Neural cell (in vitro differentiated cells): ENCODE results near the gene KCNA3. TPM values are rescaled to one million over a fixed set of nuclear protein-coding genes. Genes with fewer than 3 reads are reported as not detected.

Experiments used
- H2AFZ ChIP-seq: fragments of 200-600, 300-800 bp; sonication (generic), shearing (Covaris generic); 2 replicates; pipeline ENCODE4 v1.6.0; 2014; ENCODE audit warnings: low read depth, mild to moderate bottlenecking, antibody characterized with exemption, low read length, moderate library complexity
- H3F3A ChIP-seq: fragments of 200-600 bp; shearing (Covaris generic); 2 replicates; pipeline ENCODE4 v1.6.1; 2016; ENCODE audit warnings: mild to moderate bottlenecking, moderate library complexity, mixed read lengths, antibody characterized with exemption, low read length; ENCODE audit not compliant: insufficient read depth, poor library complexity, severe bottlenecking
- H3K27ac ChIP-seq: fragments of 200-600, 300-800 bp; sonication (generic), shearing (Covaris generic); 2 replicates; pipeline ENCODE4 v1.5.1; 2014; ENCODE audit warnings: mild to moderate bottlenecking, low read length, moderate library complexity
- H3K27me3 ChIP-seq: fragments of 300-800, 200-600 bp; sonication (generic), shearing (Covaris generic); 2 replicates; pipeline ENCODE4 v1.6.0; 2014; ENCODE audit warnings: mild to moderate bottlenecking, low read depth, low read length, moderate library complexity; ENCODE audit not compliant: insufficient read depth
- H3K36me3 ChIP-seq: fragments of 300-800, 200-600 bp; sonication (generic), shearing (Covaris generic); 2 replicates; pipeline ENCODE4 v1.5.1; 2014; ENCODE audit warnings: mild to moderate bottlenecking, antibody characterized with exemption, low read length, moderate library complexity; ENCODE audit not compliant: insufficient read depth
- H3K4me2 ChIP-seq: fragments of 300-800, 200-600 bp; sonication (generic), shearing (Covaris generic); 2 replicates; pipeline ENCODE4 v1.6.0; 2014; ENCODE audit warnings: mild to moderate bottlenecking, low read length
- H3K4me3 ChIP-seq: fragments of 300-800, 200-600 bp; sonication (generic), shearing (Covaris generic); 2 replicates; pipeline ENCODE4 v1.5.1; 2014; ENCODE audit warnings: mild to moderate bottlenecking, low read length, moderate library complexity
- H3K79me2 ChIP-seq: fragments of 200-600 bp; shearing (Covaris generic); replicated peaks from 2 replicates; pipeline ENCODE4 v1.6.0; 2014; ENCODE audit warnings: mild to moderate bottlenecking, low read length, moderate library complexity; ENCODE audit not compliant: insufficient read depth
- H3K9ac ChIP-seq: fragments of 300-800, 200-600 bp; sonication (generic), shearing (Covaris generic); 2 replicates; pipeline ENCODE4 v1.6.1; 2016; ENCODE audit warnings: mild to moderate bottlenecking, low read length, mixed read lengths
- H3K9me2 ChIP-seq: fragments of 200-600 bp; shearing (Covaris generic); 2 replicates; pipeline ENCODE4 v1.6.1; 2016; ENCODE audit warnings: mild to moderate bottlenecking, low read length, mixed read lengths; ENCODE audit not compliant: insufficient read depth
- H3K9me3 ChIP-seq: fragments of 200-600, 300-800 bp; sonication (generic), shearing (Covaris generic); 2 replicates; pipeline ENCODE4 v1.6.1; 2016; ENCODE audit warnings: mild to moderate bottlenecking, mixed run types, low read length, moderate library complexity, mixed read lengths
- H4K20me1 ChIP-seq: fragments of 200-600 bp; shearing (Covaris generic); 2 replicates; pipeline ENCODE4 v1.6.1; 2016; ENCODE audit warnings: mild to moderate bottlenecking, mixed run types; ENCODE audit not compliant: insufficient read depth
- CTCF ChIP-seq: fragments of 450-650 bp; IDR thresholded peaks from 2 replicates; pipeline ENCODE4 v1.5.1; 2014; ENCODE audit warnings: antibody characterized with exemption, mild to moderate bottlenecking, moderate library complexity; ENCODE audit not compliant: poor library complexity, severe bottlenecking
- EP300 ChIP-seq: fragments of 450-650 bp; conservative IDR thresholded peaks from 2 replicates; pipeline ENCODE4 v1.6.1; 2014; ENCODE audit warnings: antibody characterized with exemption, mild to moderate bottlenecking, moderate library complexity; ENCODE audit not compliant: poor library complexity, severe bottlenecking
- EZH2 ChIP-seq: fragments of 200-600, 300-800 bp; shearing (Covaris generic), sonication (generic); IDR thresholded peaks from 2 replicates; pipeline ENCODE4 v1.6.1; 2014; ENCODE audit warnings: antibody characterized with exemption, low read length, borderline replicate concordance, mild to moderate bottlenecking; ENCODE audit not compliant: insufficient read depth, poor library complexity, severe bottlenecking
- MXI1 ChIP-seq: fragments of 450-650 bp; conservative IDR thresholded peaks from 2 replicates; pipeline ENCODE4 v1.6.1; 2014; ENCODE audit warnings: antibody characterized with exemption, mild to moderate bottlenecking; ENCODE audit not compliant: poor library complexity, severe bottlenecking
- POLR2AphosphoS5 ChIP-seq: IDR thresholded peaks from 2 replicates; pipeline ENCODE4 v1.6.1; 2012
- RAD21 ChIP-seq: fragments of 450-650 bp; conservative IDR thresholded peaks from 2 replicates; pipeline ENCODE4 v1.6.1; 2014; ENCODE audit warnings: antibody characterized with exemption, mild to moderate bottlenecking, moderate library complexity
- REST ChIP-seq: IDR thresholded peaks from 2 replicates; pipeline ENCODE4 v1.6.1; 2012; ENCODE audit warnings: borderline replicate concordance
- SMC3 ChIP-seq: fragments of 450-650 bp; conservative IDR thresholded peaks from 2 replicates; pipeline ENCODE4 v1.6.1; 2014; ENCODE audit warnings: antibody characterized with exemption, mild to moderate bottlenecking, moderate library complexity; ENCODE audit not compliant: poor library complexity
- TAF1 ChIP-seq: IDR thresholded peaks from 2 replicates; pipeline ENCODE4 v1.6.1; 2012; ENCODE audit warnings: low read depth
- polyA plus RNA-seq: library from polyadenylated mRNA; depleted of rRNA; stranded (reverse); fragments of >200 nt; gene quantifications from 2 replicates; pipeline ENCODE4 v1.2.3, GENCODE V29; 2014

KCNA3 gene
- polyA plus RNA-seq, 1 donor from 2014 or later, result 5.6 TPM

- Histone ChIP-seq H3K4me3 (no peak overlapping the region), H3K9ac (no peak overlapping the region), H3K27ac (no peak overlapping the region), H3K27me3 (no peaks in the 10 kb centered on the region), H3F3A (no peaks in the 10 kb centered on the region), H2AFZ (no peak overlapping the region), H4K20me1 (no peaks in the 10 kb centered on the region), H3K79me2 (no peaks in the 10 kb centered on the region), H3K9me2 (no peaks in the 10 kb centered on the region), H3K9me3 (no peaks in the 10 kb centered on the region), H3K36me3 (no peaks in the 10 kb centered on the region), H3K4me2 (no peak overlapping the region)
- TF ChIP-seq RAD21 (no peak), EZH2 (no peak), TAF1 (no peak), REST (no peak), MXI1 (no peak), POLR2AphosphoS5 (no peak), EP300 (no peak), SMC3 (no peak), CTCF (no peak)
These were observed 26.0 kb upstream of the KCNA3 start for GRCh38 chr1:110700767-110701166.

- Histone ChIP-seq H3K27me3 (no peaks in the 10 kb centered on the region), H3K27ac (no peak overlapping the region), H3K9ac (no peak overlapping the region), H2AFZ (no peak overlapping the region), H3K9me2 (no peaks in the 10 kb centered on the region), H3K4me2 (no peak overlapping the region), H3K4me3 (no peak overlapping the region), H3K79me2 (no peaks in the 10 kb centered on the region), H3K36me3 (no peaks in the 10 kb centered on the region), H3K9me3 (no peaks in the 10 kb centered on the region), H4K20me1 (no peaks in the 10 kb centered on the region), H3F3A (no peaks in the 10 kb centered on the region)
- no peak for TF ChIP-seq EZH2
- no peak for TF ChIP-seq RAD21
- no peak for TF ChIP-seq CTCF
- no peak for TF ChIP-seq EP300
- TF ChIP-seq SMC3, result no peak
These were observed 22.9 kb upstream of the KCNA3 start for GRCh38 chr1:110697606-110698005.
